SJSA1 (cell line): Measurements from ENCODE around the gene MLLT6. TPM values are rescaled to one million over a fixed set of nuclear protein-coding genes. Genes with fewer than 3 reads are reported as not detected.

Experiments
- DNase-seq, 2 experiments: peaks; one replicate each; pipeline ENCODE4 v3.0.0-alpha.2; 2015 to 2020; ENCODE audit warnings: low spot score in 2 of 2, low read depth in 1 of 2
- H3K27ac ChIP-seq: fragments of 250-450 bp; sonication (Bioruptor Pico); 2 replicates; pipeline ENCODE4 v1.5.1; 2020; ENCODE audit warnings: mild to moderate bottlenecking, moderate library complexity
- H3K27me3 ChIP-seq: fragments of 250-450 bp; sonication (Bioruptor Pico); replicated peaks from 2 replicates; pipeline ENCODE4 v1.5.1; 2020; ENCODE audit warnings: mild to moderate bottlenecking, moderate library complexity
- H3K36me3 ChIP-seq: fragments of 250-450 bp; sonication (Bioruptor Pico); 2 replicates; pipeline ENCODE4 v1.5.1; 2020; ENCODE audit warnings: mild to moderate bottlenecking
- H3K4me1 ChIP-seq: fragments of 250-450 bp; sonication (Bioruptor Pico); replicated peaks from 2 replicates; pipeline ENCODE4 v1.6.1; 2021; ENCODE audit warnings: mild to moderate bottlenecking
- H3K4me3 ChIP-seq: fragments of 250-450 bp; sonication (Bioruptor Pico); 2 replicates; pipeline ENCODE4 v1.5.1; 2020; ENCODE audit warnings: mild to moderate bottlenecking
- H3K9me3 ChIP-seq: fragments of 250-450 bp; sonication (Bioruptor Pico); replicated peaks from 2 replicates; pipeline ENCODE4 v1.5.1; 2020; ENCODE audit warnings: mild to moderate bottlenecking
- total RNA-seq: library from RNA; depleted of rRNA; stranded (reverse); fragments of >200 nt; shearing (Covaris generic); gene quantifications from 2 replicates; pipeline ENCODE4 v1.2.3, GENCODE V29; 2014

Gene MLLT6
- total RNA-seq, 1 experiment from 2014 or later = 11.7 TPM

- Histone ChIP-seq H3K4me1 (peaks cover 30% of the 10 kb centered on the region), H3K36me3 (peaks cover 66% of the 10 kb centered on the region), H3K9me3 (no peaks in the 10 kb centered on the region), H3K27me3 (no peaks in the 10 kb centered on the region), H3K27ac (no peak overlapping the region), H3K4me3 (no peak overlapping the region)
- no peak for DNase-seq
Measured at GRCh38 chr17:38732376-38733281, 27.6 kb downstream of the MLLT6 start.

- no peak for DNase-seq
- Histone ChIP-seq H3K4me3 (no peak overlapping the region), H3K27ac (no peak overlapping the region), H3K36me3 (peaks cover 73% of the 10 kb centered on the region), H3K27me3 (no peaks in the 10 kb centered on the region), H3K9me3 (no peaks in the 10 kb centered on the region), H3K4me1 (peaks cover 30% of the 10 kb centered on the region)
Measured at GRCh38 chr17:38733282-38733981, 28.4 kb downstream of the MLLT6 start.

GRCh38 chr17:38733982-38734973 is 29.2 kb downstream of the MLLT6 start:
- Histone ChIP-seq H3K36me3 (peaks cover 82% of the 10 kb centered on the region), H3K9me3 (no peaks in the 10 kb centered on the region), H3K4me3 (no peak overlapping the region), H3K27ac (no peak overlapping the region), H3K27me3 (no peaks in the 10 kb centered on the region), H3K4me1 (peaks cover 28% of the 10 kb centered on the region)
- no peak for DNase-seq

GRCh38 chr17:38735161-38735997 is 30.3 kb downstream of the MLLT6 start:
- H3K27ac ChIP-seq = no peak overlapping the region
- no peak overlapping the region for H3K4me3 ChIP-seq
- no peaks in the 10 kb centered on the region for H3K27me3 ChIP-seq
- peaks cover 22% of the 10 kb centered on the region for H3K4me1 ChIP-seq
- H3K9me3 ChIP-seq = no peaks in the 10 kb centered on the region
- H3K36me3 ChIP-seq = peaks cover 88% of the 10 kb centered on the region
- DNase-seq = peak; percentile 30 to 68

- no peaks in the 10 kb centered on the region for H3K27me3 ChIP-seq
- H3K4me3 ChIP-seq = no peak overlapping the region
- peaks cover 5% of the 10 kb centered on the region for H3K4me1 ChIP-seq
- H3K9me3 ChIP-seq = no peaks in the 10 kb centered on the region
- peaks cover 67% of the 10 kb centered on the region for H3K36me3 ChIP-seq
- no peak overlapping the region for H3K27ac ChIP-seq
- DNase-seq = no peak
Measured at GRCh38 chr17:38738007-38738662, 33.1 kb downstream of the MLLT6 start.

- H3K4me1 ChIP-seq = peaks cover 5% of the 10 kb centered on the region
- no peak overlapping the region for H3K27ac ChIP-seq
- DNase-seq = no peak
- no peak overlapping the region for H3K4me3 ChIP-seq
- H3K27me3 ChIP-seq = no peaks in the 10 kb centered on the region
- H3K9me3 ChIP-seq = no peaks in the 10 kb centered on the region
- H3K36me3 ChIP-seq = peaks cover 62% of the 10 kb centered on the region
Measured at GRCh38 chr17:38738686-38739085, 33.6 kb downstream of the MLLT6 start.

GRCh38 chr17:38739305-38739704 is 34.2 kb downstream of the MLLT6 start:
- no peaks in the 10 kb centered on the region for H3K27me3 ChIP-seq
- no peak for DNase-seq
- peaks cover 5% of the 10 kb centered on the region for H3K4me1 ChIP-seq
- peaks cover 59% of the 10 kb centered on the region for H3K36me3 ChIP-seq
- H3K9me3 ChIP-seq = no peaks in the 10 kb centered on the region
- no peak overlapping the region for H3K27ac ChIP-seq
- no peak overlapping the region for H3K4me3 ChIP-seq

- no peak for DNase-seq
- Histone ChIP-seq H3K27me3 (no peaks in the 10 kb centered on the region), H3K4me3 (no peak overlapping the region), H3K4me1 (peaks cover 5% of the 10 kb centered on the region), H3K36me3 (peaks cover 57% of the 10 kb centered on the region), H3K27ac (no peak overlapping the region), H3K9me3 (no peaks in the 10 kb centered on the region)
Measured at GRCh38 chr17:38740044-38740443, 35.0 kb downstream of the MLLT6 start.

GRCh38 chr17:38740806-38741205 is 35.7 kb downstream of the MLLT6 start:
- H3K36me3 ChIP-seq = peaks cover 53% of the 10 kb centered on the region
- H3K27me3 ChIP-seq = no peaks in the 10 kb centered on the region
- H3K4me3 ChIP-seq = no peak overlapping the region
- no peak for DNase-seq
- H3K9me3 ChIP-seq = no peaks in the 10 kb centered on the region
- no peaks in the 10 kb centered on the region for H3K4me1 ChIP-seq
- no peak overlapping the region for H3K27ac ChIP-seq

- H3K27ac ChIP-seq = no peak overlapping the region
- peaks cover 3% of the 10 kb centered on the region for H3K4me1 ChIP-seq
- H3K27me3 ChIP-seq = no peaks in the 10 kb centered on the region
- H3K9me3 ChIP-seq = no peaks in the 10 kb centered on the region
- no peak overlapping the region for H3K4me3 ChIP-seq
- H3K36me3 ChIP-seq = peaks cover 46% of the 10 kb centered on the region
- DNase-seq = no peak
Measured at GRCh38 chr17:38741461-38741860, 36.4 kb downstream of the MLLT6 start.

- Histone ChIP-seq H3K4me3 (no peak overlapping the region), H3K36me3 (peaks cover 41% of the 10 kb centered on the region), H3K27me3 (no peaks in the 10 kb centered on the region), H3K9me3 (no peaks in the 10 kb centered on the region), H3K27ac (no peak overlapping the region), H3K4me1 (peaks cover 8% of the 10 kb centered on the region)
- no peak for DNase-seq
Measured at GRCh38 chr17:38741921-38742410, 36.9 kb downstream of the MLLT6 start.
